IPS-NIHi11 (cell line): ENCODE results near the gene MPG.
"Not testable (repeated sequence)": the region's sequence is repeated elsewhere in the genome, so short reads cannot be mapped to it uniquely, and the experiment has no call there.

Experiments used
- DNase-seq: peaks from one replicate; pipeline ENCODE4 v3.0.0; 2012; ENCODE audit warnings: mixed read lengths, low spot score

MPG gene

GRCh38 chr16:112153-112840 is 34.3 kb downstream of the MPG start:
- DNase-seq = no peak

GRCh38 chr16:114327-114726 is 36.3 kb downstream of the MPG start:
- no peak for DNase-seq

- DNase-seq = no peak
Measured at GRCh38 chr16:116015-116414, 38.0 kb downstream of the MPG start.

- peak; percentile 91 for DNase-seq
Measured at GRCh38 chr16:117379-118365, 39.6 kb downstream of the MPG start.

- DNase-seq = no peak
Measured at GRCh38 chr16:118857-119256, 40.8 kb downstream of the MPG start.

- DNase-seq = no peak
Measured at GRCh38 chr16:119295-119694, 41.3 kb downstream of the MPG start.

- no peak for DNase-seq
Measured at GRCh38 chr16:119835-120491, 41.9 kb downstream of the MPG start.

GRCh38 chr16:120756-121155 is 42.7 kb downstream of the MPG start:
- DNase-seq = no peak

GRCh38 chr16:122361-122760 is 44.3 kb downstream of the MPG start:
- no peak for DNase-seq

GRCh38 chr16:123558-124350 is 45.7 kb downstream of the MPG start:
- not testable (repeated sequence) for DNase-seq

GRCh38 chr16:125011-125410 is 47.0 kb downstream of the MPG start:
- no peak for DNase-seq

GRCh38 chr16:129075-129474 is 51.0 kb downstream of the MPG start:
- DNase-seq = no peak

GRCh38 chr16:130533-131173 is 52.6 kb downstream of the MPG start:
- DNase-seq = no peak

- DNase-seq = no peak
Measured at GRCh38 chr16:132120-132519, 54.1 kb downstream of the MPG start.

GRCh38 chr16:133716-134115 is 55.7 kb downstream of the MPG start:
- no peak for DNase-seq
